Measurements from ENCODE around the gene POU6F2.

POU6F2 gene

GRCh38 chr7:39252916-39253315, 275.2 kb downstream of the POU6F2 start:
- no peak for DNase-seq (ENCODE audit: low read depth)

- no peak for DNase-seq (ENCODE audit: low read depth)
These were observed 281.8 kb downstream of the POU6F2 start for GRCh38 chr7:39259391-39260003.

DNA sequence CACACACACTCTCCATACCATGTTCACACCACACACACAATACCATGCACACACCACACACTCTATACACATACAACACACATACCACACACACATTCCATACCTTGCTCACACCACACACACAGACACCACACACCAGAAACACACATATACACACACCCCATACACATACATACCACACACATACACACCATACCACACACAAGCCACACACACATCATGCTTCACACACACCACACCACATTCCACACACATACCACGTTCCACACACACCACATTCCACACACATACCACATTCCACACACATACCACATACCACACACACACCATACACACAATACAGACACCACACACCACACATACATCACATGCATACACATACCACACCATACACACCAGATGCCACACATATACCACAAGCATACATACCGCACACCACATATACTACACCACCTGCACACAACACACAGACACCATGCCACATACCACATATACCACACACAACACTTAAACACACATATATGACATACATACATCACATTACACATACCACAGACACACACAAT, 282.7 kb downstream of the POU6F2 start:
- DNase-seq (ENCODE audit: low read depth): no peak

- no peak for DNase-seq (ENCODE audit: low read depth)
These were observed 284.1 kb downstream of the POU6F2 start for GRCh38 chr7:39261771-39262170.

DNA sequence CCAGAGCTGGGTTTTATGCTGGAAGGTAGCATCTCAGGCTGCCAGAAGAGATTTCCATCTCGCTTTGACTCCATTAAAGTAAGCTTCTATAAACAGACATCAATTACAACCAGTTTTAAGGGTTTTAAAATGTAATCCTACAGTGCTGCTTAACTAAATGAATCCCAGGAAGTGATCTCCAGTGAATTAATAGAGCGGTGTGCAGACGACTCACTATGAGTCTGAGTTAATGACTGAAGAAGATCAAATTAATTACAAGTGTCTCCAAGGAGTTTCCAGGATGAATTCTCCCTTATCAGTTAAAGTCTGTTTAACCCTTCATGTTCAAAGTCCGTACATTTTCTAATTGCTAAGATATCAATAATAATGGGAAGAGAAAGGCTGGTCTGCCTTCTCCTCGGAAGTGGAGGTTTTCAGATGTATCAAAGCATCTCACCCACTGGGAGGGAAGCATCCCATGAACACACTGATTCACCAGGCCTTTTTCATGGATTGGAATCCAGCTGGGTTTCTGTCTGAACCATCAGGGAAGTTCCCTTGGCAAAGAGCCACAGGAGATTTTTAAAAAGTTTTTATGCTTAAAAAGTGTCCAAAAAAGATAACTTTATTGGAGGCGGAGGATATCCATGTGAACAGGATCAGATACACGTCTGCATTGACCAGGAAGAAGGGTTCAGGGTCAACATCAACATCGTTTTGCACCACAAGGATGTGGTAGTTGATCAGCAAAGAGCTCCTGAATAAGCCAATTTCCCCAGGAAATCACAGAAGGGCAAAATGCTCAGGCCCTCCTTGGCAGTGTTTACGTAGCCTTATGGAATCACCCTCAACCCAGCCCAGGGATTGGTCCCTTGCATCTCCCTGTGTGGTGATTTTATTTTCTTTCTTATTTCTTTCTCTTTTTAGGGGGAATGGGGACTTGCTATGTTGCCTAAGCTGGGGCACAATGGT, 288.2 kb downstream of the POU6F2 start:
- no peak for DNase-seq (ENCODE audit: low read depth)

DNA sequence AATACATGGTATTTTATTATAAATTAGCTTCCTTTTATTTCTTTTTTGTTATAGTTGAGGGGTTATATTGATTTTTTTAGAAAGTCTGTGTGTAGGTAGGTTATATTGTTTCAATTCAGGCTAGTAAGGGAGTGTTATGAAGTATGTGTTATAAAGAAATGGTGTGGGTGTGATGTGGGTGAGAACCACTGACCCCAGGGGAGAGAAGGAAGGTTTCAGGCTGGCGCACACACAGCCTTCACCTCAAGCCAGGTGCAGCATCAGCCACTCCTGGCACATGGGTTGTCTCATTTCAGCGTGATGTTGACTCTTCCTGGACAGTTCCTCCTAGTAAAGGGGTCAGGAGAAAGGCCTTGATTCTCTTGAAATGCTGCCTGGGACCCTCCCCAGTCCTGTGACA, 291.3 kb downstream of the POU6F2 start:
- DNase-seq (ENCODE audit: low read depth): no peak

DNA sequence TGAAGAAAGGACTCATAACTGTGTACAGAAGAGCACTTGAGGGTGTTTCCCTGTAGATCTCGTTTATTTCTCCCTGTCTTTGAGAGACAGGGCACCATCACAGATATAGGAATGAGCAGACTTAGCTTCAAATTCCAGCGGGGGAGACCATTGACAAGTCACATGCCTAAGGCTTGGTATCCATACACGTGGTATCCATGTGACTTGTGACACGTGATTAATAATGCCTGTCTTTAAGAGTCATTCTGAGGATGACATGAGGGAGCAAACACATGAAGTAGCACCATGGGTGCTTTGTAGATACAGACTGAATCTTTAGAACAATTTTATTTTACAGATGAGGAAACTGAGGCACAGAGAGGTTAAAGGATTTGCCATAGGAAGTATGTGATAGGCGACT, 292.3 kb downstream of the POU6F2 start:
- no peak for DNase-seq (ENCODE audit: low read depth)

- DNase-seq (ENCODE audit: low read depth): no peak
These were observed 293.7 kb downstream of the POU6F2 start for GRCh38 chr7:39271402-39271801.

DNA sequence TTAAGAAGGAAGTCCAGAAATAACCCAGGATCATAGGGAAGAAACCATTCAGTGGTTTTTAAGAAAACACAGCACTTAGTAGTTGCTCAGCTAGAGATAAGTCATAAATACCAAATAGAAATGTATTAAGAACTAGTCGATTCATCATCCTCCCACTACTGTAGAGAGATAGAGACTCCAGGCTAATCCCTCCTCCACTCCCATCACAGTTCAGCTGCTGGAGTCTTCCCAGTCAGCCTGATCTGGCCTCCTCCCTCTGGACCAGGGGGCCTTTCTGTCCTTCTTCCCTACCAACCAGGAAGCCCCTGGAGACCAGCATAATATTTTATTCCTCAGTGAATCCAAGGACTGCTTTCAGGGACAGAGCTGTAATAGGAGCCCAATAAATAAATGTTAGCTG, 294.4 kb downstream of the POU6F2 start:
- DNase-seq (ENCODE audit: low read depth): no peak

DNA sequence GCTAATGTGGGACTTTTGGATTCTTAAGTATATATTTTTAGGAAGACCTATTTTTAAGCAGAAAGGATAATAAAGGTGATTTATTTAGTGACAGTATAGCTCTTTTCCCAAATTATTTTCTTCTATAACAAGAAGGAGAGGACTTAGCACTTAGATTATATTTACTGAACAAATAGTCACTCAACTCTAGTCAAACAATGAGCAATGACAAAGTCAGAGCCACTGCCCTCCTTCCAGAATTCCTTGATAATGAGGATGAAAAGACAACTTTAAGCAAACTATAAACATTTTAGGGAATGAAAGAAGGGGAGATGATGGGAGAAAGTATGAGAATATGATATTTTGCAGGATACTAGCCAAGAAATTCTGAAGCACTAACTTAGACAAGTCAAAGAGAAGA, 295.0 kb downstream of the POU6F2 start:
- DNase-seq (ENCODE audit: low read depth): no peak

DNA sequence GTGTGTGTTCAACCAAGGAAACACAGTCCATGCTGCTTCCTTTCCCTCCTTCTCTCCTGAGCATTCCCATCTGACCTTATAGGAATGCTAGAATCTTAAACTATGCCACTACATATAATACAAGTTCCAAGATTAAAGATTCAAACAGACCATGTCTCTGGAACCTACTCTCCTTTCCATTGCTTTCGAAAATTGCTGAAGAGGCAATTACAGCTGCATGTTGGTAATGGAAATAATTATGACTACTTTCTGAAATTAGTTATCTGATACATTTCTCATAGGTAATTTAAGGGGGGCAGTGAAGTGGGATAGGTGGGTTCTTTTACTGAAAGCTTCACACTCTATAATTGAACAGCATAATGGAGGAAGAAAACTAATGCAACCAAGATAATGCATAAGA, 302.6 kb downstream of the POU6F2 start:
- no peak for DNase-seq (ENCODE audit: low read depth)

DNA sequence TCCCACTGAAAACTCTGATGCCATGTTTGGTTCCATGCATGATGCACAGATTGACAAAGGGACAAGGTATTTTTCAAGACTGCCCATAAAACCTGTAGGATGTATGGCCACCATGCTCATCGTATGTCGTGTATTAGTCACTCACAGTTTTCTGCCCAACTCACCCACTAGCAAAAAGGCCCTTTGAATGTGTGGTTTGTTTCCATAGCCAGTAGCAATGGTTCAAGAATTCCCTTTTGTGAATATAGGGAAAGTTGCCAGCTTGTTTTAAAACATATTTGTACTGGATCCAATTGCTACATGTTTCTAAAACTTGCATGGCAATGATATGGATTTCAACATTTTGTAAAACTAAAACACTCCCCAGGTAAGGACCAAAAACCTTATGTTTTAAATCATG, 307.5 kb downstream of the POU6F2 start:
- no peak for DNase-seq (ENCODE audit: low read depth)

DNA sequence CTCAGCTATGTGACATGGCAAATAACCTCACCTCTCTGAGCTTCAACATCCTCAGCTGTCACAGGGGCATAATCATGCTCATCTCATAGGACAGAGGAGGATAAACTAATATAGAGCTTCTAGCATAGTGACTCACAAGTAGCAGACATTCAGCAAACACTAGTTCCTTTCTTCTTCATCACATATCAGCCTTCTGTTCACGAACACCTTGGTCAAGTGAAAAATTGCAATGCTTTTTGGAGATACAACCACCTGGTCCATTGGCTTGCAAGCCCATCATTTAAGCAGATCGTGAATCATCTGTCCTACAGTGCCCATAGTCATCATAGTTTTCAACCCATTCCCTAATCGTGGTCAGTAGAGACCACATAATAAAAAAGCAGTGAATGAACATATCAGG, 310.6 kb downstream of the POU6F2 start:
- DNase-seq (ENCODE audit: low read depth): no peak

DNA sequence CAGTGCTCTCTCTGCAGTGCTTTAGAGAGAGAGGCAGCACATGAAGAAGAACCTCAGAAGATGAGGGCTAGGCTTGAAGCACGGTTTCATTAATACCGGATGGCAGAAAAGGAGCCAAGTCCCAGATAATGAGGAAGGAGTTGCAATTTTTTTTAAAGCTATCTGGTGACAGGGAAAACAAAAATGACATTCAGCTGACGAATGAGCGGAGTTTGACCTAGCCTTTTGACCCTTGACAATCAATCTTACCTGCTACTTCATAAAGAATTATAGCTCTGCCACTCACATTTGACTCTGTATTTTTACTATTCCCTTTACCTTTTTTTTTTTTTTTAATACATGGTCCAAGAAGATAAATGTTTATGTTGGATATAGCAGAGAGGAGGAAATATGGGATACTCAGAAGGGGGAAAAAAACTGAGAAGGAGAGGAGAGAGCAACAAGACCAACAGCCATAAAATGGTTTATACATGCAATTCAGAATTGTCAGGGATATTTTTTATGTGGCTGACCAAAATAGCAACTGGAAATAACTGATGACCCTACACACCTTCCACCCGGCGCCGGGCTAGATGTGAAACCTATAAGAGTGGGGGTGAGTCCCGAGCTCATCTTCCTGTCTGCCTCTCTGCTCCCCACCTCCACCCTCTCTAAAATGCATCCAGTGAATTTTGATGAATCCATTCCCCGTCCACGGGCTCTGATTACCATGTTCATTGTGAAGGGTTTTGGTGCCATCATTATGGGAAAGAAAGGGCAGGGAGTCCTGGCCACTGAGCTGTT, 314.1 kb downstream of the POU6F2 start:
- DNase-seq (ENCODE audit: low read depth): no peak

DNA sequence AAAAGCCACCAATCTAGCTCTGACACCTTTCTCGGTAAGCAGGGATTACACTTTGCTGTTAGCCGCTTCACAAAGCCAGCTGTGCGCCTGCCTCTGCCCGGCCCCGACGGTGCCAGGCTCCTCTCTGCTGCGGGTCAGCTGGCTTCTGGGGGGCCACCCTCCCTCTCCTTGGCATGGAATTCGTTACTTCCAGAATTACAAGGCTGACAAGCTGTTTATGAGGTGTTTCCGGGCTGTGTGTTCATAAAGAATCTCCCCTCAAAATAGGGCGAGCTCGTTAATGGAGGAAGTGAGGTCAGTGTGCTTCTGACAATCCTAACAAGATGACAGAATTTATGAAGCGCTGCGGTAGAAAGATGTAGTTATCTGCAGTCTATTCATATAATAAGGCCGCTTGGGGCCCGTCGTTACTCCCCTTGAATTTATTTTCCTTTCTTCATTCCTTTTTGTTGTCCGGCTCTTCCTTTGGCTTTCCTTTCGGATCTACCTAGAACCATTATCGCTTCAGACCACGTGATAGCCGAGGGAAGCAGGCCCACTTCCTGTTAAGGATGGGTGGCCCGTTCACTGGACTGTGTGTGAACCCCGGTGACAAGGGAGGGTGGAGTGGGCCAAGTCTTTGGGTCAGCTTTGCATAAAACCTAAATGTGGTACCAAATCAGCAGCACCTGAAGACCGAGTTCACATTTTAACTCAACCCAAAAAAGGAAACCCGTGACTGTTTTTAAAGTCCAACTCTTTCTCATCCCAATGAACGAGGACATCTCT, 315.5 kb downstream of the POU6F2 start:
- DNase-seq (ENCODE audit: low read depth): no peak

GRCh38 chr7:39294022-39294421, 316.3 kb downstream of the POU6F2 start:
- DNase-seq (ENCODE audit: low read depth): no peak

DNA sequence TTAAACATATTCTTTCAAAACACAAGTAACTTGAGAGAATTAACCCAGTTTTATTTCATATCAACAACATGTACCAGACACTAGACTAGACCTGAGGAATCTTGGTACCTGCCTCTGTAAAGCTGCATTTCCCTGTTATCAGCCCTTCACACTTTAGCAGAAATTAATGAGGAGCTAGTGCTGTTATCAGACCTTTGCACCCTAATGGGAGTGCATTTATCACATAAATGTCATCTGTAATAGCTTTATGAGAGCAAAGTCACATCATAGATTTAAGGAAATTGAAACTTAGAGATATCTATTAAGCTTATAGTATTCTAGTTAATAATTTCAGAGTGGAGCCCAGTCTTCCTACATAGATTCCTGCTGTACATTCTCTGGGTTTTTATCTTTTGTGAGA, 318.1 kb downstream of the POU6F2 start:
- DNase-seq (ENCODE audit: low read depth): no peak

- no peak for DNase-seq (ENCODE audit: low read depth)
These were observed 322.0 kb downstream of the POU6F2 start for GRCh38 chr7:39299695-39300094.

- no peak for DNase-seq (ENCODE audit: low read depth)
These were observed 322.6 kb downstream of the POU6F2 start for GRCh38 chr7:39300276-39300675.

GRCh38 chr7:39301543-39301942, 323.8 kb downstream of the POU6F2 start:
- no peak for DNase-seq (ENCODE audit: low read depth)

- DNase-seq (ENCODE audit: low read depth): no peak
These were observed 326.5 kb downstream of the POU6F2 start for GRCh38 chr7:39304178-39304577.

Data from CMK (cell line).